H1 (cell line): Measurements from ENCODE around the gene PSMD9. TPM values are rescaled to one million over a fixed set of nuclear protein-coding genes. Genes with fewer than 3 reads are reported as not detected.

ENCODE experiments used
- CTCF ChIA-PET: fragments of 300-600 bp; sonication (Branson Sonifier 250); formaldehyde crosslinking; loops from one replicate; lab custom pipeline; 2021; ENCODE audit not compliant: partially characterized antibody; lab: Charles Lee
- POLR2A ChIA-PET: fragments of 300-600 bp; sonication (Branson Sonifier 250); formaldehyde crosslinking; loops from one replicate; lab custom pipeline; 2021; ENCODE audit warnings: inconsistent platforms; ENCODE audit not compliant: partially characterized antibody; lab: Charles Lee
- DNase-seq, 2 experiments: peaks; one replicate each; pipeline versions ENCODE4 v3.0.0 to v3.0.0-alpha.2; 2010 to 2022; ENCODE audit warnings: low spot score in 2 of 2, low read depth in 1 of 2, mixed read lengths in 1 of 2
- FAIRE-seq: peaks from 2 replicates; lab custom pipeline; 2011; peaks lifted over from hg19 to GRCh38; lab: Jason Lieb, UNC
- H2AFZ ChIP-seq: 2 replicates; pipeline ENCODE4 v1.8.1; 2012; ENCODE audit warnings: low read length, inconsistent platforms
- H2AK5ac ChIP-seq: 2 replicates; pipeline ENCODE4 v1.6.1; 2013; ENCODE audit warnings: low read depth, low read length
- H2BK120ac ChIP-seq: replicated peaks from 2 replicates; pipeline ENCODE3; 2013; ENCODE audit warnings: low read depth, low read length, inconsistent platforms
- H2BK12ac ChIP-seq: 2 replicates; pipeline ENCODE4 v1.6.1; 2013; ENCODE audit warnings: low read depth, low read length
- H2BK15ac ChIP-seq: 2 replicates; pipeline ENCODE4 v1.6.1; 2013; ENCODE audit warnings: low read length
- H2BK20ac ChIP-seq: 2 replicates; pipeline ENCODE4 v1.6.1; 2013; ENCODE audit warnings: low read length
- H2BK5ac ChIP-seq: 2 replicates; pipeline ENCODE4 v1.6.1; 2013; ENCODE audit warnings: low read depth, low read length
- H3K14ac ChIP-seq: 2 replicates; pipeline ENCODE4 v1.6.1; 2013; ENCODE audit warnings: inconsistent platforms; ENCODE audit not compliant: insufficient read length
- H3K18ac ChIP-seq: 2 replicates; pipeline ENCODE4 v1.6.1; 2013; ENCODE audit warnings: low read length; ENCODE audit errors: extremely low read depth
- H3K23ac ChIP-seq: 2 replicates; pipeline ENCODE4 v1.6.1; 2013; ENCODE audit warnings: inconsistent platforms; ENCODE audit not compliant: insufficient read length
- H3K23me2 ChIP-seq: 2 replicates; pipeline ENCODE4 v1.6.1; 2013; ENCODE audit warnings: low read depth, low read length
- H3K27ac ChIP-seq: 2 replicates; pipeline ENCODE4 v1.6.1; 2011; ENCODE audit warnings: low read depth, low read length, inconsistent platforms
- H3K27me3 ChIP-seq, 4 experiments: replicated peaks in 1 of 4; 1 replicate in 1 of 4; 2 replicates in 3 of 4; pipeline versions ENCODE4 v1.6.1 to v1.8.1; 2011 to 2013; ENCODE audit warnings: low read length in 3 of 4, mild to moderate bottlenecking in 3 of 4, inconsistent platforms in 2 of 4, mixed read lengths in 2 of 4, moderate library complexity in 1 of 4; ENCODE audit not compliant: control insufficient read depth in 3 of 4, insufficient read depth in 3 of 4; ENCODE audit errors: extremely low read depth in 1 of 4
- H3K36me3 ChIP-seq, 4 experiments: 2 replicates each; pipeline versions ENCODE4 v1.6.1 to v1.8.1; 2011 to 2013; ENCODE audit warnings: mild to moderate bottlenecking in 4 of 4, low read length in 3 of 4, moderate library complexity in 2 of 4, control low read depth in 1 of 4, inconsistent platforms in 1 of 4; ENCODE audit not compliant: insufficient read depth in 4 of 4, control insufficient read depth in 2 of 4
- H3K4ac ChIP-seq: replicated peaks from 2 replicates; pipeline ENCODE3; 2013; ENCODE audit warnings: low read length, low read depth, mixed read lengths, inconsistent platforms; ENCODE audit not compliant: insufficient read length
- H3K4me1 ChIP-seq, 4 experiments: replicated peaks in 1 of 4; 1 replicate in 1 of 4; 2 replicates in 3 of 4; pipeline versions ENCODE4 v1.6.1 to v1.8.1; 2011 to 2013; ENCODE audit warnings: low read length in 3 of 4, inconsistent platforms in 2 of 4, mixed read lengths in 1 of 4; ENCODE audit not compliant: insufficient read depth in 4 of 4, control insufficient read depth in 3 of 4
- H3K4me2 ChIP-seq, 2 experiments: 2 replicates each; pipeline versions ENCODE4 v1.6.1 to v1.8.1; 2011 to 2013; ENCODE audit warnings: low read depth in 2 of 2, low read length in 2 of 2, control low read depth in 1 of 2, inconsistent platforms in 1 of 2, mild to moderate bottlenecking in 1 of 2; ENCODE audit not compliant: insufficient read depth in 1 of 2
- H3K4me3 ChIP-seq, 4 experiments: fragments of 200-600, 300-600 bp in 1 of 4; sonication (generic), shearing (Covaris generic), sonication (Bioruptor Twin) in 1 of 4; 2 replicates each; pipeline versions ENCODE4 v1.5.1 to v1.8.1; 2011 to 2016; ENCODE audit warnings: low read length in 4 of 4, low read depth in 3 of 4, control low read depth in 2 of 4, inconsistent platforms in 2 of 4, mild to moderate bottlenecking in 2 of 4, mixed read lengths in 1 of 4, moderate library complexity in 1 of 4; ENCODE audit not compliant: insufficient read depth in 2 of 4; ENCODE audit errors: extremely low read depth in 1 of 4
- H3K56ac ChIP-seq: replicated peaks from 2 replicates; pipeline ENCODE3; 2013; ENCODE audit warnings: low read depth, mild to moderate bottlenecking, mixed read lengths, low read length, inconsistent platforms; ENCODE audit not compliant: insufficient read length
- H3K79me1 ChIP-seq: 2 replicates; pipeline ENCODE4 v1.6.1; 2013; ENCODE audit warnings: low read depth, low read length, control low read depth
- H3K79me2 ChIP-seq, 2 experiments: 2 replicates each; pipeline versions ENCODE4 v1.6.1 to v1.8.1; 2012 to 2013; ENCODE audit warnings: low read length in 2 of 2, mild to moderate bottlenecking in 2 of 2, inconsistent platforms in 1 of 2; ENCODE audit not compliant: insufficient read depth in 2 of 2, control insufficient read depth in 1 of 2
- H3K9ac ChIP-seq, 4 experiments: replicated peaks in 1 of 4; 1 replicate in 1 of 4; 2 replicates in 3 of 4; pipeline versions ENCODE4 v1.6.1 to v1.8.1; 2011 to 2013; ENCODE audit warnings: low read depth in 3 of 4, low read length in 3 of 4, control low read depth in 2 of 4, mild to moderate bottlenecking in 2 of 4, moderate library complexity in 2 of 4, inconsistent platforms in 1 of 4; ENCODE audit errors: extremely low read depth in 1 of 4
- H3K9me3 ChIP-seq, 2 experiments: 2 replicates each; pipeline versions ENCODE4 v1.6.1 to v1.8.1; 2012 to 2013; ENCODE audit warnings: mild to moderate bottlenecking in 2 of 2, moderate library complexity in 2 of 2, control low read depth in 1 of 2, inconsistent platforms in 1 of 2, low read depth in 1 of 2, low read length in 1 of 2, mixed read lengths in 1 of 2; ENCODE audit not compliant: insufficient read depth in 2 of 2
- H4K20me1 ChIP-seq, 2 experiments: replicated peaks in 1 of 2; 2 replicates each; pipeline versions ENCODE3 to v1.8.1; 2011 to 2013; ENCODE audit warnings: inconsistent platforms in 2 of 2, low read length in 2 of 2, mild to moderate bottlenecking in 1 of 2; ENCODE audit not compliant: insufficient read depth in 2 of 2, control insufficient read depth in 1 of 2
- H4K5ac ChIP-seq: 2 replicates; pipeline ENCODE4 v1.6.1; 2013; ENCODE audit warnings: low read length, low read depth, mixed read lengths, inconsistent platforms; ENCODE audit not compliant: insufficient read length
- H4K8ac ChIP-seq: 2 replicates; pipeline ENCODE4 v1.8.0; 2013; ENCODE audit warnings: mild to moderate bottlenecking, moderate library complexity, low read length, inconsistent platforms; ENCODE audit not compliant: insufficient read depth; ENCODE audit errors: extremely low read depth
- H4K91ac ChIP-seq: replicated peaks from 2 replicates; pipeline ENCODE3; 2013; ENCODE audit warnings: low read length, mixed read lengths, inconsistent platforms; ENCODE audit not compliant: insufficient read length
- CEBPB ChIP-seq: IDR thresholded peaks from 2 replicates; pipeline ENCODE4 v1.6.1; 2012; ENCODE audit warnings: low read depth, low read length
- CTBP2 ChIP-seq: IDR thresholded peaks from 2 replicates; pipeline ENCODE4 v1.7.0; 2011; ENCODE audit warnings: borderline replicate concordance, mild to moderate bottlenecking, moderate library complexity, mixed read lengths, low read length; ENCODE audit not compliant: insufficient read depth, insufficient read length
- CTCF ChIP-seq, 3 experiments: IDR thresholded peaks; 1 replicate in 2 of 3; 2 replicates in 1 of 3; pipeline versions ENCODE4 v1.5.1 to v1.6.1; 2011; ENCODE audit warnings: low read length in 3 of 3, mild to moderate bottlenecking in 3 of 3, inconsistent platforms in 2 of 3, low read depth in 1 of 3, moderate library complexity in 1 of 3; ENCODE audit not compliant: insufficient read depth in 1 of 3; ENCODE audit errors: control extremely low read depth in 1 of 3
- EGR1 ChIP-seq: IDR thresholded peaks from 2 replicates; pipeline ENCODE4 v1.6.1; 2011; ENCODE audit warnings: low read depth, low read length, borderline replicate concordance
- EZH2 ChIP-seq: fragments of 200-600 bp; sonication (generic); IDR thresholded peaks from 2 replicates; pipeline ENCODE4 v1.7.1; 2012; ENCODE audit warnings: low read depth, mild to moderate bottlenecking, moderate library complexity, low read length, inconsistent platforms; ENCODE audit not compliant: severe bottlenecking
- HDAC6 ChIP-seq: IDR thresholded peaks from one replicate; pipeline ENCODE4 v1.7.1; 2012; ENCODE audit warnings: low read depth, mild to moderate bottlenecking, inconsistent platforms, low read length, moderate library complexity
- NANOG ChIP-seq: IDR thresholded peaks from 2 replicates; pipeline ENCODE4 v1.6.1; 2011; ENCODE audit warnings: low read length, low read depth, mild to moderate bottlenecking, inconsistent platforms; ENCODE audit not compliant: insufficient read depth, poor library complexity, severe bottlenecking
- PHF8 ChIP-seq: fragments of 200-600 bp; sonication (generic); conservative IDR thresholded peaks from 2 replicates; pipeline ENCODE4 v1.7.1; 2012; ENCODE audit warnings: low read depth, mild to moderate bottlenecking, inconsistent platforms, low read length, moderate library complexity
- RFX5 ChIP-seq: IDR thresholded peaks from 2 replicates; pipeline ENCODE4 v1.6.1; 2011; ENCODE audit warnings: low read depth, low read length, improper control_type of control experiment, borderline replicate concordance
- SIRT6 ChIP-seq: IDR thresholded peaks from one replicate; pipeline ENCODE4 v1.7.1; 2012; ENCODE audit warnings: low read length, inconsistent platforms
- SP1 ChIP-seq: IDR thresholded peaks from 2 replicates; pipeline ENCODE4 v1.6.1; 2011; ENCODE audit warnings: low read depth, low read length
- TAF7 ChIP-seq: optimal IDR thresholded peaks from 2 replicates; pipeline ENCODE3; 2011; ENCODE audit warnings: low read depth, mild to moderate bottlenecking, inconsistent platforms, low read length, moderate library complexity, borderline replicate concordance
- WGBS, 2 experiments: shearing (Covaris generic) in 1 of 2; methylation state at CpG; one replicate each; pipeline versions ENCODE4 v1.1.6 to v1.1.7; 2013 to 2015; ENCODE audit warnings: low lambda C conversion rate in 2 of 2, mixed read lengths in 2 of 2, inconsistent platforms in 1 of 2, low coverage in 1 of 2, missing lambda C conversion rate in 1 of 2; ENCODE audit not compliant: insufficient replicate concordance in 2 of 2, insufficient coverage in 1 of 2, insufficient read length in 1 of 2; ENCODE audit errors: extremely low coverage in 1 of 2, missing lambda C conversion rate in 1 of 2; 5-methylcytosine and 5-hydroxymethylcytosine counted together
- polyA plus RNA-seq, 7 experiments: library from polyadenylated mRNA; depleted of rRNA in 3 of 7; stranded (reverse) in 5 of 7; unstranded in 2 of 7; fragments of >200 nt in 5 of 7; fragments of 200-250 nt in 2 of 7; gene quantifications; 1 replicate in 5 of 7; 2 replicates in 1 of 7; 4 replicates in 1 of 7; pipeline versions ENCODE4 v1.2.1 to v1.2.3, GENCODE V29; 2011 to 2013; ENCODE audit warnings: missing spikeins in 2 of 7, mixed read lengths in 2 of 7
- total RNA-seq: library from RNA; stranded (reverse); fragmentation: NEBNext Ultra II Directional; extraction: Animal tissue kit (Norgen Biotek cat#: 25700); gene quantifications from 2 replicates; pipeline ENCODE4 v1.2.1, GENCODE V29; 2021

The PSMD9 gene
- total and polyA plus RNA-seq, 2 of the 8 experiments (the other 6 are each of a cell fraction or from before 2014, with no cell fraction given) = 28.8 to 36.1 TPM

DNA sequence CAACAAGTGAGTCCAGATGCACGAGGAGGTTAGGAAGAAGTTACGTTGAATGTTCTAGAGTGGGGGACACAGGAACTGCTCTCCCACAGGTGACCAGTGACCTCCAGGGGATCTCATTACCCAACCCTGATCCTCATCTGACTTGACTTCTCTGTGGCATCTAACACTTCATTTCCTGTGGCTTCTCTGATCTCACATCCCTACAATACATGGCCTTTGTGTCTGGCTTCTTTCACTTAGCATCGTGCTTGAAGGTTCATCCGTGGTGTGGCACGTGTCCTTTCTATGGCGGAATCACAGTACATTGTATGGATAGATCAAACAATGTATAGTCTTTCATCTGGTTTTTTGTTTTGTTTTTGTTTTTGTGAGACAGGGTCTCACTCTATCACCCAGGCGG, 49.1 kb downstream of the PSMD9 start:
- DNase-seq (no peak), FAIRE-seq (no peak)
- no peak overlapping the region for H4K8ac ChIP-seq
- POLR2A ChIA-PET = no interaction called here
- no peak overlapping the region for H3K9ac ChIP-seq
- H3K79me2 ChIP-seq = no peaks in the 10 kb centered on the region
- H3K79me1 ChIP-seq = no peaks in the 10 kb centered on the region
- H3K36me3 ChIP-seq = no peaks in the 10 kb centered on the region
- no peak overlapping the region for H4K5ac ChIP-seq
- no peaks in the 10 kb centered on the region for H4K20me1 ChIP-seq
- no peak overlapping the region for H3K23ac ChIP-seq
- H3K4me1 ChIP-seq = peaks cover 2 to 12% (median 6%) of the 10 kb centered on the region in 4 experiments
- no peak overlapping the region for H2AFZ ChIP-seq
- no peak overlapping the region for H3K4me3 ChIP-seq
- H4K91ac ChIP-seq = no peak overlapping the region
- no peak overlapping the region for H2BK12ac ChIP-seq
- no peak overlapping the region for H2BK120ac ChIP-seq
- H2BK20ac ChIP-seq = no peak overlapping the region
- H2BK5ac ChIP-seq = no peak overlapping the region
- CTCF ChIA-PET = no interaction called here
- no peak overlapping the region for H3K4ac ChIP-seq
- no peak overlapping the region for H3K4me2 ChIP-seq
- 0 out of 2 replicates have a peak overlapping the region, but pooled peaks have one; percentile 27 for H3K27ac ChIP-seq
- no peak overlapping the region; the same call in 1 of the 2 replicates for H2AK5ac ChIP-seq
- H3K9me3 ChIP-seq = no peaks in the 10 kb centered on the region; a peak in 1 of 4 replicates
- H3K18ac ChIP-seq = no peak overlapping the region
- 95% methylated on average over 7 of the region's 7 CpGs; no CpG with 5 or more reads in 1 of the 2 experiments for WGBS, 2 experiments
- H3K23me2 ChIP-seq = no peaks in the 10 kb centered on the region
- no peaks in the 10 kb centered on the region for H3K27me3 ChIP-seq
- no peak overlapping the region for H3K14ac ChIP-seq
- no peak overlapping the region for H2BK15ac ChIP-seq
- H3K56ac ChIP-seq = no peak overlapping the region
- TF ChIP-seq EGR1 (no peak), CTBP2 (no peak), CTCF (IDR thresholded peaks at IDR 0.05; ENCODE audit: control extremely low read depth in 1 of 3, insufficient read depth in 1 of 3, low read depth in 1 of 3, low read length in 3 of 3) (no peak), RFX5 (no peak), SIRT6 (no peak), TAF7 (no peak), CEBPB (no peak), PHF8 (no peak), HDAC6 (no peak), SP1 (no peak), EZH2 (no peak), NANOG (no peak)
